Measurements from ENCODE around the gene TMEM72. TPM values are rescaled to one million over a fixed set of nuclear protein-coding genes. Genes with fewer than 3 reads are reported as not detected.

The TMEM72 gene
- total and polyA plus RNA-seq, 2 of the 13 experiments (the other 11 are each of a cell fraction or from before 2014, with no cell fraction given), result 0.04 TPM; not detected in 1

GRCh38 chr10:44980309-44981171 is 69.4 kb downstream of the TMEM72 start (continued):
- TF ChIP-seq CCDC6 (CRISPR knock-in tag; IDR thresholded peaks at IDR 0.05), result no peak
- TF ChIP-seq PHF20 (CRISPR knock-in tag; IDR thresholded peaks at IDR 0.05), result 0 out of 2 replicates have a peak, but pooled peaks have one; percentile 15
- TF ChIP-seq ZNF329 (CRISPR knock-in tag; IDR thresholded peaks at IDR 0.05; ENCODE audit: low read depth), result no peak
- TF ChIP-seq STAT5B (CRISPR knock-in tag; IDR thresholded peaks at IDR 0.05), result no peak
- no peak for TF ChIP-seq ZNF646 (CRISPR knock-in tag; IDR thresholded peaks at IDR 0.05)
- no peak; the same call in 1 of the 2 replicates for TF ChIP-seq NKX3-1 (CRISPR knock-in tag; IDR thresholded peaks at IDR 0.05)
- TF ChIP-seq SATB2 (CRISPR knock-in tag; IDR thresholded peaks at IDR 0.05), result no peak; the same call in 1 of the 2 replicates
- TF ChIP-seq ZBTB10 (CRISPR knock-in tag; IDR thresholded peaks at IDR 0.05; ENCODE audit: borderline replicate concordance), result peak; percentile 62; the same call in 1 of the 2 replicates
- peak; percentile 95 for TF ChIP-seq GATA4 (IDR thresholded peaks at IDR 0.05; ENCODE audit: borderline replicate concordance, low read depth)
- peak; percentile 98 for TF ChIP-seq PAXIP1 (CRISPR knock-in tag; conservative IDR thresholded peaks at IDR 0.05)
- no peak for TF ChIP-seq NCOA1 (CRISPR knock-in tag; IDR thresholded peaks at IDR 0.05)
- TF ChIP-seq ZNF710 (CRISPR knock-in tag; IDR thresholded peaks at IDR 0.05; ENCODE audit: borderline replicate concordance), result peak; percentile 19; the same call in 1 of the 2 replicates
